Epithelial cell of proximal tubule (primary cell): ENCODE measurements around the gene TUBB2A. TPM values are rescaled to one million over a fixed set of nuclear protein-coding genes. Genes with fewer than 3 reads are reported as not detected.
"Not testable (repeated sequence)": the region's sequence is repeated elsewhere in the genome, so short reads cannot be mapped to it uniquely, and the experiment has no call there.

Source experiments
- DNase-seq: peaks from one replicate; pipeline ENCODE4 v3.0.0-alpha.2; 2011; ENCODE audit warnings: low read depth
- H3K4me3 ChIP-seq: 2 replicates; pipeline ENCODE4 v1.5.1; 2011; ENCODE audit warnings: low read depth, mild to moderate bottlenecking, low read length
- CTCF ChIP-seq: conservative IDR thresholded peaks from 2 replicates; pipeline ENCODE4 v1.5.1; 2012; ENCODE audit warnings: low read depth, mild to moderate bottlenecking, low read length
- total RNA-seq: library from RNA; depleted of rRNA; stranded (reverse); fragments of >200 nt; gene quantifications from 2 replicates; pipeline ENCODE4 v1.2.3, GENCODE V29; 2015

TUBB2A gene
- total RNA-seq, 1 donor from 2014 or later = 158 TPM

GRCh38 chr6:3200682-3201081 is 43.3 kb upstream of the TUBB2A start:
- no peak for DNase-seq
- TF ChIP-seq CTCF = no peak

GRCh38 chr6:3199382-3199781 is 42.0 kb upstream of the TUBB2A start:
- no peak for DNase-seq
- TF ChIP-seq CTCF = no peak
- no peak overlapping the region for H3K4me3 ChIP-seq

More at GRCh38 chr6:3200682-3201081, 43.3 kb upstream of the TUBB2A start:
- H3K4me3 ChIP-seq = no peak overlapping the region

- not testable (repeated sequence) for DNase-seq, H3K4me3 ChIP-seq
These were observed 40.4 kb upstream of the TUBB2A start for GRCh38 chr6:3197734-3198133.

- no peak overlapping the region for H3K4me3 ChIP-seq
- TF ChIP-seq CTCF = no peak
- no peak for DNase-seq
These were observed 39.4 kb upstream of the TUBB2A start for GRCh38 chr6:3196770-3197169.

GRCh38 chr6:3195695-3196497 is 38.6 kb upstream of the TUBB2A start:
- peak overlapping the region; percentile 20 for H3K4me3 ChIP-seq
- peak; percentile 29 for TF ChIP-seq CTCF
- DNase-seq = no peak

- no peak for TF ChIP-seq CTCF
- DNase-seq = no peak
- H3K4me3 ChIP-seq = no peak overlapping the region
These were observed 38.0 kb upstream of the TUBB2A start for GRCh38 chr6:3195420-3195694.

GRCh38 chr6:3194535-3195419 is 37.4 kb upstream of the TUBB2A start:
- no peak for DNase-seq
- TF ChIP-seq CTCF = no peak
- H3K4me3 ChIP-seq = no peak overlapping the region
